Daoy (cell line): Measurements from ENCODE around the gene GK. TPM values are rescaled to one million over a fixed set of nuclear protein-coding genes. Genes with fewer than 3 reads are reported as not detected.
A peak's percentile ranks its signal among the peaks of the same experiment; 100 is the strongest.
"Not testable (repeated sequence)": the region's sequence is repeated elsewhere in the genome, so short reads cannot be mapped to it uniquely, and the experiment has no call there.

Experiments
- DNase-seq: peaks from one replicate; pipeline ENCODE4 v3.0.0-alpha.2; 2015; ENCODE audit warnings: low read depth
- total RNA-seq: library from RNA; depleted of rRNA; stranded (reverse); fragments of >200 nt; shearing (Covaris generic); gene quantifications from 2 replicates; pipeline ENCODE4 v1.2.3, GENCODE V29; 2014

GK gene
- total RNA-seq, 1 experiment from 2014 or later: 5.6 TPM

- DNase-seq: not testable (repeated sequence)
These were observed 1.2 kb downstream of the GK start for GRCh38 chrX:30654386-30654785.

GRCh38 chrX:30654989-30655607, 1.9 kb downstream of the GK start:
- DNase-seq: no peak

GRCh38 chrX:30655991-30656390, 2.8 kb downstream of the GK start:
- no peak for DNase-seq

- DNase-seq: no peak
These were observed 4.3 kb downstream of the GK start for GRCh38 chrX:30657196-30658161.

- peak; percentile 25 for DNase-seq
These were observed 6.2 kb downstream of the GK start for GRCh38 chrX:30659421-30659820.

- DNase-seq: no peak
These were observed 8.0 kb downstream of the GK start for GRCh38 chrX:30661228-30661627.

- no peak for DNase-seq
These were observed 10.1 kb downstream of the GK start for GRCh38 chrX:30663322-30663721.

GRCh38 chrX:30665471-30665870, 12.2 kb downstream of the GK start:
- DNase-seq: no peak

GRCh38 chrX:30666094-30666493, 12.9 kb downstream of the GK start:
- no peak for DNase-seq

GRCh38 chrX:30668581-30668980, 15.4 kb downstream of the GK start:
- DNase-seq: no peak

- DNase-seq: not testable (repeated sequence)
These were observed 18.0 kb downstream of the GK start for GRCh38 chrX:30671189-30671588.

GRCh38 chrX:30673127-30673796, 20.0 kb downstream of the GK start:
- no peak for DNase-seq

GRCh38 chrX:30673884-30674598, 20.8 kb downstream of the GK start:
- DNase-seq: no peak

GRCh38 chrX:30674799-30675198, 21.6 kb downstream of the GK start:
- no peak for DNase-seq

- no peak for DNase-seq
These were observed 26.1 kb downstream of the GK start for GRCh38 chrX:30679369-30679768.

- no peak for DNase-seq
These were observed 27.4 kb downstream of the GK start for GRCh38 chrX:30680618-30681017.

GRCh38 chrX:30688641-30689040, 35.4 kb downstream of the GK start:
- DNase-seq: no peak

GRCh38 chrX:30689116-30689515, 35.9 kb downstream of the GK start:
- DNase-seq: no peak

GRCh38 chrX:30690330-30690729, 37.1 kb downstream of the GK start:
- DNase-seq: no peak

GRCh38 chrX:30693999-30694650, 40.9 kb downstream of the GK start:
- DNase-seq: no peak

GRCh38 chrX:30702736-30703135, 49.5 kb downstream of the GK start:
- DNase-seq: peak; percentile 3
